DND-41 (cell line): ENCODE results near the gene MAEL.
A peak's percentile ranks its signal among the peaks of the same experiment; 100 is the strongest.

Experiments
- ATAC-seq: fragments of 200-7000 bp; cut with Tn5 transposase; 3 replicates; pipeline ENCODE4 v1.9.1; 2021; ENCODE audit warnings: low read depth; ENCODE audit not compliant: insufficient read depth
- DNase-seq: peaks from one replicate; pipeline ENCODE4 v3.0.0-alpha.2; 2020
- H2AFZ ChIP-seq: 2 replicates; pipeline ENCODE4 v1.6.0; 2012; ENCODE audit warnings: low read depth, low read length
- H3K27ac ChIP-seq: 2 replicates; pipeline ENCODE4 v1.5.1; 2012; ENCODE audit warnings: low read length, inconsistent platforms
- H3K27me3 ChIP-seq: fragments of 200-600 bp; sonication (generic); 2 replicates; pipeline ENCODE4 v1.6.0; 2012; ENCODE audit warnings: low read length, mild to moderate bottlenecking, inconsistent platforms; ENCODE audit not compliant: insufficient read depth, poor library complexity
- H3K36me3 ChIP-seq: 2 replicates; pipeline ENCODE4 v1.5.1; 2012; ENCODE audit warnings: low read length, inconsistent platforms; ENCODE audit not compliant: insufficient read depth
- H3K4me1 ChIP-seq: 2 replicates; pipeline ENCODE4 v1.5.1; 2012; ENCODE audit warnings: mild to moderate bottlenecking, low read length; ENCODE audit not compliant: insufficient read depth
- H3K4me2 ChIP-seq: 2 replicates; pipeline ENCODE4 v1.6.0; 2012; ENCODE audit warnings: mild to moderate bottlenecking, moderate library complexity, low read length, inconsistent platforms; ENCODE audit not compliant: insufficient read depth
- H3K4me3 ChIP-seq, 2 experiments: fragments of 200-600 bp in 1 of 2; shearing (Covaris generic) in 1 of 2; 2 replicates each; pipeline ENCODE4 v1.5.1; 2012 to 2016; ENCODE audit warnings: inconsistent platforms in 2 of 2, low read length in 2 of 2, mild to moderate bottlenecking in 2 of 2, low read depth in 1 of 2, moderate library complexity in 1 of 2
- H3K79me2 ChIP-seq: 2 replicates; pipeline ENCODE4 v1.6.0; 2012; ENCODE audit warnings: low read length, inconsistent platforms; ENCODE audit not compliant: insufficient read depth
- H3K9ac ChIP-seq: 2 replicates; pipeline ENCODE4 v1.6.0; 2012; ENCODE audit warnings: low read depth, mild to moderate bottlenecking, inconsistent platforms, low read length, moderate library complexity
- H3K9me3 ChIP-seq: 2 replicates; pipeline ENCODE4 v1.5.1; 2012; ENCODE audit warnings: low read length, moderate library complexity, mild to moderate bottlenecking, inconsistent platforms; ENCODE audit not compliant: insufficient read depth, severe bottlenecking
- H4K20me1 ChIP-seq: 2 replicates; pipeline ENCODE4 v1.6.0; 2012; ENCODE audit warnings: low read length; ENCODE audit not compliant: insufficient read depth
- EZH2 ChIP-seq: IDR thresholded peaks from 3 replicates; pipeline ENCODE4 v1.6.1; 2012; ENCODE audit warnings: borderline replicate concordance, low read depth, mild to moderate bottlenecking, moderate library complexity, low read length, inconsistent platforms; ENCODE audit not compliant: severe bottlenecking
- TF ChIP-seq, protein P1 (sequence below): IDR thresholded peaks from 2 replicates; pipeline ENCODE4 v1.5.1; 2012; ENCODE audit warnings: borderline replicate concordance, low read length, moderate library complexity, mild to moderate bottlenecking; ENCODE audit not compliant: poor library complexity, severe bottlenecking; ENCODE audit errors: extremely low read depth

Gene MAEL

DNA sequence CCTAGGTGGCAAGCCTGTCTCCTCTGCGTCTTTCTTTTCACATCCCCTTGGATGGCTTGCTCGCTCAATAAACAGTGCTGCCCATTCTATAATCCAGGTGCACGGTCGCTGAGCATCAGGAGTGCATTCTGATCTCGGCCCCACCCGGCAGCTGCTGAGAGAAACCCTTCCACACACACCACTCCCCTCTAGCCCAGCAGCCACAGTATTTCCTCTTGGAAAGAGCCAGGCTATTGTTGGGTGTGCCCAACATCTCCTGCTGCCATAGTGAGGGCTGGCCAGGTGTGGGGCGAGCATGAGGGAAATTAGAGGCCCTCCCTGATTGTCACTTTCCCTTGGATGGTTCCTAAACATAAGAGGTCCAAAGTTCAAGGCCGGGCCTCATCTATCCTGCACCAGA lies 76.4 kb downstream of the MAEL start:
- Histone ChIP-seq H3K4me2 (no peak overlapping the region), H3K9ac (no peak overlapping the region), H3K4me1 (peaks cover 9% of the 10 kb centered on the region), H2AFZ (no peak overlapping the region), H3K36me3 (no peaks in the 10 kb centered on the region), H3K27ac (no peak overlapping the region), H4K20me1 (no peaks in the 10 kb centered on the region), H3K9me3 (no peaks in the 10 kb centered on the region), H3K4me3 (no peak overlapping the region), H3K79me2 (no peaks in the 10 kb centered on the region), H3K27me3 (no peaks in the 10 kb centered on the region)
- no peak for ATAC-seq
- TF ChIP-seq, protein P1, sequence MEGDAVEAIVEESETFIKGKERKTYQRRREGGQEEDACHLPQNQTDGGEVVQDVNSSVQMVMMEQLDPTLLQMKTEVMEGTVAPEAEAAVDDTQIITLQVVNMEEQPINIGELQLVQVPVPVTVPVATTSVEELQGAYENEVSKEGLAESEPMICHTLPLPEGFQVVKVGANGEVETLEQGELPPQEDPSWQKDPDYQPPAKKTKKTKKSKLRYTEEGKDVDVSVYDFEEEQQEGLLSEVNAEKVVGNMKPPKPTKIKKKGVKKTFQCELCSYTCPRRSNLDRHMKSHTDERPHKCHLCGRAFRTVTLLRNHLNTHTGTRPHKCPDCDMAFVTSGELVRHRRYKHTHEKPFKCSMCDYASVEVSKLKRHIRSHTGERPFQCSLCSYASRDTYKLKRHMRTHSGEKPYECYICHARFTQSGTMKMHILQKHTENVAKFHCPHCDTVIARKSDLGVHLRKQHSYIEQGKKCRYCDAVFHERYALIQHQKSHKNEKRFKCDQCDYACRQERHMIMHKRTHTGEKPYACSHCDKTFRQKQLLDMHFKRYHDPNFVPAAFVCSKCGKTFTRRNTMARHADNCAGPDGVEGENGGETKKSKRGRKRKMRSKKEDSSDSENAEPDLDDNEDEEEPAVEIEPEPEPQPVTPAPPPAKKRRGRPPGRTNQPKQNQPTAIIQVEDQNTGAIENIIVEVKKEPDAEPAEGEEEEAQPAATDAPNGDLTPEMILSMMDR: no peak
- TF ChIP-seq EZH2: no peak
- no peak for DNase-seq

DNA sequence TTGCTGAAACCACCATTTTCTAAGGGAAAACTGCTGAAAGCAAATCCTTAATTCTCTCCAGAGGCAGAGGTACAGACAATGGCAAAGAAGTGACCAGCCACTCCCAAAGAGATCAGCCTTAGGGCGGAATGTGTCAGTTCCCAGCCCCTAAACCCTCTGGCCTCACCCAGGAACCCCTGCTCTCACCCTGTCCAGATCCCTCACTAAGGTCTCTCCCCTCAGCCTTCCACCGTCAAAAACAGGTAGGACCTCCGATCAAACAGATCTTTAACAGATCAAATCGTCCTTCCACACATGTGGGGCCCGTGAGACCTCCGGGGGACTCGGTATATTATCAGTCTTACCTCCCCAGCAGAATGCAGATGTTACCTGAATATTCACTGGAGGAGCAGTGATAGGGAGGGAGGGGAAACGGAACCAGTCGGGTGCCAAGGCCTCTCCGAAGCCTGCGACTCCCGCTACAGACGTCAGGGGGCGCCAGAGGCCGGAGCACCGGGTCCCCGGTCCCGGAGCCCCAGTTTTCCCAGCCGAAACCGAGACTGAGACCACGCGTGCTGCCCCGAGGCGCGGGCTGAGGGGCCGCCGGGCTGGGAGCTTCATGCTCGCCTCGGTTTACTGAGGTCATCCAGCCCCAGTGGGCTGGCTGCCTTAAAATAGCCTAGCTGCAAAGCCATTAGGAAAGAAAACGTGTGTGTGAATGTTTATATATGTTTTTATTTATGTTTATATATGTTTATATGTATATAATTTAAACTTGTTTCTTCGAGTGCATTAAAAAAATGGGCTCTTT lies 77.4 kb downstream of the MAEL start:
- Histone ChIP-seq H2AFZ (peak overlapping the region; percentile 81), H3K4me3 (peak overlapping the region in 1 of 2 experiments; percentile 51; a peak in 2 of 4 replicates), H3K79me2 (no peaks in the 10 kb centered on the region), H3K4me1 (peaks cover 9% of the 10 kb centered on the region), H3K4me2 (peak overlapping the region; percentile 73), H3K9ac (peak overlapping the region; percentile 58), H3K36me3 (no peaks in the 10 kb centered on the region), H4K20me1 (no peaks in the 10 kb centered on the region), H3K27ac (peak overlapping the region; percentile 68), H3K27me3 (no peaks in the 10 kb centered on the region), H3K9me3 (no peaks in the 10 kb centered on the region)
- ATAC-seq (peak; percentile 97), DNase-seq (peak; percentile 87)
- TF ChIP-seq EZH2: no peak
- TF ChIP-seq, protein P1: peak; percentile 99

DNA sequence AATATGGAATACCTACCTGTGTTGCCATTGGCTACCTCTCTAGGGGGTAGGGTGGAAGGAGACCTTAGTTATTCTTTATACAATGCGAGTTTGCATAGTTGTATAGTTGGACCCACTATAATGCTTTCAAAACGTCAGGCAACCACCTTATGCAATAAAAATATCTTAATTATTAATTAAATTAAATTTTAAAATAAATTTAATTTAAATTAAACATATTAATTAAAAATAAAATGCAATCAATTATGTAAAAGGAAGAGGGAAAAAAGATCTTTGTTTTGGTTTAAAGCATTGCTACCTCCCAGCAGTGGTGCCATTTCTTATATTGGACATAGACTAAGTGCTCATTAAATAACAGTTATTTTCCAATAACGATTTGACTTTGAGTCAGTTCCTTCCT lies 78.8 kb downstream of the MAEL start:
- Histone ChIP-seq H3K9me3 (no peaks in the 10 kb centered on the region), H3K27ac (no peak overlapping the region), H4K20me1 (no peaks in the 10 kb centered on the region), H3K4me1 (peaks cover 9% of the 10 kb centered on the region), H3K79me2 (no peaks in the 10 kb centered on the region), H3K4me2 (no peak overlapping the region), H3K9ac (no peak overlapping the region), H3K27me3 (no peaks in the 10 kb centered on the region), H3K36me3 (no peaks in the 10 kb centered on the region), H3K4me3 (no peak overlapping the region), H2AFZ (no peak overlapping the region)
- ATAC-seq (no peak), DNase-seq (no peak)
- TF ChIP-seq EZH2: no peak
- TF ChIP-seq, protein P1: no peak
